GM13976 (cell line): ENCODE measurements around the gene TOM1L2.

Experiments used
- DNase-seq: peaks from one replicate; pipeline ENCODE4 v3.0.0; 2012; ENCODE audit warnings: low spot score
- in situ Hi-C: fragments of 300-500 bp; cut with MboI; formaldehyde crosslinking; loops from one replicate; pipeline ENCODE4 v1.12.0; 2022; ENCODE audit warnings: low sequenced_read_pairs, mixed read lengths, inconsistent platforms; ENCODE audit not compliant: unreplicated experiment
- TF ChIP-seq, protein P1 (sequence below): IDR thresholded peaks from 2 replicates; pipeline ENCODE4 v1.5.1; 2012; ENCODE audit warnings: borderline replicate concordance, mild to moderate bottlenecking; ENCODE audit not compliant: insufficient read depth; ENCODE audit errors: extremely low read depth, missing control alignments, control extremely low read depth

TOM1L2 gene

DNA sequence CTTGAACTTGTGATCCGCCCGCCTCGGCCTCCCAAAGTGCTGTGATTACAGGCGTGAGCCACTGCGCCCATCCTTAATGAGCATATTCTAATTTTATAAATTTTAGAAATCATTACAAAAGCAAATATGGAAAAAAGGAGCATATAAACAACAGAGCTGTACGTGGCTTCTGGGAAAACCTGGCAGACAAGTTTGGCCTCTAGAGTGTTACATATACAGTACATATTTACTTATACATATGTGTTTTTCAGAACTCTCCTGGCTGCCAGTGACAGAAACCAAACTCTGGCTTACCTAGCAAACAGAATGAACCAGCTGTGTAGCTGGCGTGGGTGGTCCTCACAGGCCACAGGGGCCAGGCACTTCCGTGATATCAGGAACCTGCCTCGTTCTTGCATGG, 10.6 kb upstream of the TOM1L2 start:
- in situ Hi-C loops, result no loop called here
- TF ChIP-seq, protein P1, sequence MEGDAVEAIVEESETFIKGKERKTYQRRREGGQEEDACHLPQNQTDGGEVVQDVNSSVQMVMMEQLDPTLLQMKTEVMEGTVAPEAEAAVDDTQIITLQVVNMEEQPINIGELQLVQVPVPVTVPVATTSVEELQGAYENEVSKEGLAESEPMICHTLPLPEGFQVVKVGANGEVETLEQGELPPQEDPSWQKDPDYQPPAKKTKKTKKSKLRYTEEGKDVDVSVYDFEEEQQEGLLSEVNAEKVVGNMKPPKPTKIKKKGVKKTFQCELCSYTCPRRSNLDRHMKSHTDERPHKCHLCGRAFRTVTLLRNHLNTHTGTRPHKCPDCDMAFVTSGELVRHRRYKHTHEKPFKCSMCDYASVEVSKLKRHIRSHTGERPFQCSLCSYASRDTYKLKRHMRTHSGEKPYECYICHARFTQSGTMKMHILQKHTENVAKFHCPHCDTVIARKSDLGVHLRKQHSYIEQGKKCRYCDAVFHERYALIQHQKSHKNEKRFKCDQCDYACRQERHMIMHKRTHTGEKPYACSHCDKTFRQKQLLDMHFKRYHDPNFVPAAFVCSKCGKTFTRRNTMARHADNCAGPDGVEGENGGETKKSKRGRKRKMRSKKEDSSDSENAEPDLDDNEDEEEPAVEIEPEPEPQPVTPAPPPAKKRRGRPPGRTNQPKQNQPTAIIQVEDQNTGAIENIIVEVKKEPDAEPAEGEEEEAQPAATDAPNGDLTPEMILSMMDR, result no peak
- DNase-seq, result no peak

DNA sequence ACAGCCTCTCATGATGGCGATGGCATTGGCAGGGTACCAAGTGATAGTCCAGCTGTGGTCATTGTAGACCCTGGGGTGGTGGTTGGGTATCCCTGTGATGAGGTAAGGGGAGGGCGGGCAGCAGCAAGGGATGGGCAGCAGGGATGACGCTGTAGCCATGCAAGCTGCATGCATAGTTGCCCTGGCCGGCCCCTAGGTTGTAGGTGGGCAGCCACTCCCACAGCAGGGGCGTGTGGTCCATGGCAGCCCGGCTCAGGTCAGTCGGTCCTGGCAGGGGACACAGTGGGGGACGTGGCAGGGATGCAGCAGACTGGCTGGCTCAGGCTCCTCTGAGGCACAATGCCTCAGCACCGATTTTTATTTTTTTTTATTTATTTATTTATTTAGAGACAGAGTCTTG, 9.1 kb upstream of the TOM1L2 start:
- in situ Hi-C loops, result no loop called here
- DNase-seq, result no peak
- TF ChIP-seq, protein P1, result no peak

DNA sequence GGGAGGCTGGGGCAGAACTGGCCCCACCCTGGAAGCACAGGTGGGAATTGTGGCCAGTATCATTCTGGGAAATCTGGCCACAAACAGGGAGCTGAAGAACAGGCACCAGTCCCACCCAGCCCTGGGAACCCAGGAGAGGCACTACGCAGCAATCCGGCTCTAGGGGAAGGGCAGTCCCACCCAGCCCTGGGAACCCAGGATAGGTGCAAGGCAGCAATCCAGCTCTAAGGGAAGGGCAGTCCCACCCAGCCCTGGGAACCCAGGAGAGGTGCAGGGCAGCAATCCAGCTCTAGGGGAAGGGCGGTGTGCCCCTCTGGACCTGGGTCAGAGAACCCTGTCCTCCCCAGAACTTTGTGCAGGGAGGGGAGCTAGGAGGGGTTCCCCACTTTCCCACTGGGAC, 7.6 kb upstream of the TOM1L2 start:
- in situ Hi-C loops, result no loop called here
- no peak for DNase-seq
- TF ChIP-seq, protein P1, result no peak

DNA sequence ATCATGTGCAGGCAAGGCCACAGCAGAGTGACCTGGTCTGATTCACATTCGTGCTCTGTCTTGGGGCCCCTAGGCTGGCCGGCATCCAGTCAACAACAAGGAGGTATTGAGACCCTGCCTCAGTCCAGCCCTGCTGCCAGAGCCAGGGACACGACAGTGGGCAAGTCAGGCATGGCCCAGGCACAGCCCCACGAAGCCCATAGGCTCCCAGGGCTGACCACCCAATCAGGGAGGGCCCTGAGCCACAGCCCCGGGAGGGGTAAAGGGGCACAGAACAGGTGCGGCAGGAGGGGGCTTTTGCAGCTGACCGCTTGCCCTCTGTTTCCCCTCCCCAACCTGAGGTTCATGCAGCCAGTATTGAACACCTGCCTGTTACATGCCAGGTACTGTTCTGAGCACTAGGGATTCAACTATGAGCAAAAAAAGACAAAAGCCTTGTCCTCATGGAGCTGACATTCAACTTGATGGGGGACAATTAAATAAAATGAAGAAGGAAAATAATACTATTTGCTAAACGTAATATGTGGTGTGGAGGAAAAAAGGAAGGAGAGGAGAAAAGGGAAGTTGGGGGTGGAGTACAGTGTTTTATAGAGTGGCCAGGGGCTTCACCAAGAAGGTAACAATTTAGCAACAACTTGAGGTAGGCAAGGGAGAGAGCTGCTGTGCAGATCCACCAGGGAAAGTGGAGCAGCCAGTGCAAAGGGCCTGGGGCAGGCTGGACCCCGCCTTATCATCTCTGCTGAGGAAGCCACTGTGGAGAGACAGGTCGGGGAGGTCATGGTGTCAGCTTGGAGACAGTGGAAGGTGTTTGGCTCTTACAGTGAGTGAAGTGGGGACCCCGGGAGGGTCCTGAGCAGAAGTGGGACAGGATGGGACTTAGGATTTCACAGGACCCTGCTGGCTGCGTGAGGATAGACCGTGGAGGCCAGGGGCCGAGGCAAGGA, 6.6 kb upstream of the TOM1L2 start:
- TF ChIP-seq, protein P1, result no peak
- no peak for DNase-seq
- in situ Hi-C loops, result no loop called here

DNA sequence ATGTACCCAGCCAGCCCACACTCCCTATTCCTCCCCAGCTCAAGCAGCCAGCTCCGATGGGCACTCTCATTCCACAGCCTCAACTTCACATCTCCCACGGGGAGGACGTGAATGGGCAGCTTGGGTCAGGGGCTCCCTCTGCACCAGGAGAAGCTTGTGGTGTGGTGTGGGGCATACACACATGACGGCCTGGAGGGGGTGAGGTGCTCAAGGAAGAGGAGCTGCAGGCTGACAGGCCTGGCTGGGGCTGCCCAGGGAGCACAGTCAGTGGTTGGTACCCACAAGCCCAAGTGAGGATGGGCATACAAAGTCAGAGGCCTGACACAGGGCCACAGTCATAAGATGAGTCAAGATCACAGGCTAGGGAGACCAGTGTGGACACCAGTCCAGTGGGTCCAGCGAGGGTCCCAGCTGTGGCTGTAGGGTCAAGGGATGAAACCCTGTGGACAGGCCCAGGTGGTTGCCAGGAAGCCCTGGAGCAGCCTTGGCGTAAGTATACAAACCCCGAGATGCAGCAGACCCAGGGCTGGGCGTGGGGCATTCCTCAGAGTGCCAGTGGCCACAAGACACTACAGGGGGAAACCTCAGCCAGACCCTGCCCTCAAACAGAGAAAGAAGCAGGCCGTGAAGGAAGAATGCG, 4.9 kb upstream of the TOM1L2 start:
- no peak for DNase-seq
- in situ Hi-C loops, result no loop called here
- TF ChIP-seq, protein P1, result no peak

DNA sequence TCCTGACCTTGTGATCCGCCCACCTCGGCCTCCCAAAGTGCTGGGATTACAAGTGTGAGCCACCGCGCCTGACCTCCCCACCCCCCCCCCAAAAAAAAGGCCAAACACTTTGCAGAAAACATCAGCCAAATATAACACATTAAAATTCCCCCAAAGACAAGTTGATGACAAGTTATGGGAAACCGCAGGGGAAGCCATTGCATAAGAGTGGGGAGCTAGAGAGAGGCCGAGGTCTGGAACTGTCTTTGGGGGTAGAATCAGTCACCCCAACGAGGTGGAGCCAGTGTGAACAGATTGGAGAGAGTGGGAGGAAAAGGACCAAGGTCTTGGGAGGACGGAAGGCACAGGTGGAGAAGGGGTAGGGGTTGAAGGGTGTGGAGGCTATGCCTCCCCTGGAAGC, 3.2 kb upstream of the TOM1L2 start:
- no peak for DNase-seq
- TF ChIP-seq, protein P1, result no peak
- in situ Hi-C loops, result no loop called here
